ENCODE results near the gene CTSW.
A peak's percentile ranks its signal among the peaks of the same experiment; 100 is the strongest.

The CTSW gene

GRCh38 chr11:65898656-65899355 is 19.2 kb downstream of the CTSW start:
- no peak for DNase-seq (ENCODE audit: extremely low spot score, insufficient read length, low read depth)
- FAIRE-seq = no peak

DNA sequence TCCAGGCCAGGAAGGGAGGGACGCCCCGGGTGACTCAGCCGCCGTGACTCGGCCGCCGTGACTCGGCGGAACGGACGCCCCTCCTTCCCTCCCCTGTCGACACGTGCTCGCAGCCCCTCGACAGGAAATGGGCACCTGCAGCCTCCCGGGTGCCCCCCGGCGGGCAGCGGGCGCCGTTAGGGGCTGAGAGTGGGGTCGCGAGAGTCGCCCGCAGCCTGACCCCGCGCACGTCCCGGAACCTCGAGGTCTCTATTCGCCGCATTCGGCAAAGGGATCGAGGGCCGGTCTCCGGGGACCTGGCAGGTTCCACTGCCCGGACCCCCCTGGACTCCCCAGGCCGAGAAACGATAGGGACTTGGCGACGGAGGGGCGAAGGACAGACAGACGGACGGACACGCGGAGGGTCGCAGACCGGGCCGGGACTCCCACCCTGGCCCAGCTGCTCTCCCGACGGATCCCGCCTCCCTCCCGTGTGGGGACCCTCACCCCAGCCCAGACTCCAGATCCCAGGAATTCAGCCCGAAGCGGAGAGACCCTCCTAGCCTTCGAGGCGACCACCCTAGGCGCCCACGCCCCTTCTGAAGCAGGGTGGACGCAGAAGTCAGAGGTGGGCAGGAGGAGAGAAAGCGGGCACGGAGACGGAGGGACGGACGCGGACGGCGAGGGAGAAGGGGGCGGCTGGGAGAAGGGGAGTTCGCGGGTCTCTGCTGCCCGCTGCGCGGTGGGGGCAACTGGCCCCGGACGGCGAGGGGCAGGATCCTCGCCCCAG is 19.9 kb downstream of the CTSW start:
- DNase-seq (ENCODE audit: extremely low spot score, insufficient read length, low read depth) (no peak), FAIRE-seq (no peak)

GRCh38 chr11:65900125-65900898 is 20.7 kb downstream of the CTSW start, which contains the start of gene FOSL1:
TSS of gene FOSL1 (minus strand) at chr11:65900388. CDS start at chr11:65900339, 49 bp downstream.
- DNase-seq (ENCODE audit: extremely low spot score, insufficient read length, low read depth) = no peak
- peak; percentile 53 for FAIRE-seq

GRCh38 chr11:65900899-65901180 is 21.2 kb downstream of the CTSW start:
- FAIRE-seq (no peak), DNase-seq (ENCODE audit: extremely low spot score, insufficient read length, low read depth) (no peak)

DNA sequence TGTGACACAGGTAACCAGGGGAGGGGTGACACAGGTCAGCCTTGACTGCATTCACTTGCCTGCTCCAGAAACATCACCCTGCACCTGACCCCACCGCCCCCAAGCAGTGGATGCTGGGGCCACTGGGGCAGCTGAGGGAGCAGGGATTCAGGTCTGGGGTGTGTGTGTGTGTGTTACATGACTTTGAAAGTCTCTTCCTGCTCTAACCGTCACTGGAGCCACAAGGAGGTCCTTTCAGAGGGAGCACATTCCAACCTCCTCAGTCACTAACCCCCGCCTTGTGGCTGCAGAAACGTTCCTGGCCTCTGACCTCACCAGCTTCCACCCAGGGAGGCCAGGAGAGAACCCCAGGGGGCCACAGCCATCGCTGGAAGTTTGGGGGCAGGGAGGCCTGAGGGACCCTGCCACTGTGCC is 23.4 kb downstream of the CTSW start:
- FAIRE-seq = no peak
- DNase-seq (ENCODE audit: extremely low spot score, insufficient read length, low read depth) = no peak

- FAIRE-seq = no peak
These were observed 24.1 kb downstream of the CTSW start for GRCh38 chr11:65903715-65904114.

GRCh38 chr11:65906602-65907001 is 27.0 kb downstream of the CTSW start:
- DNase-seq (ENCODE audit: extremely low spot score, insufficient read length, low read depth) = no peak
- FAIRE-seq = no peak

More at GRCh38 chr11:65903715-65904114, 24.1 kb downstream of the CTSW start:
- no peak for DNase-seq (ENCODE audit: extremely low spot score, insufficient read length, low read depth)

- no peak for DNase-seq (ENCODE audit: extremely low spot score, insufficient read length, low read depth)
- FAIRE-seq = no peak
These were observed 28.2 kb downstream of the CTSW start for GRCh38 chr11:65907878-65908277.

DNA sequence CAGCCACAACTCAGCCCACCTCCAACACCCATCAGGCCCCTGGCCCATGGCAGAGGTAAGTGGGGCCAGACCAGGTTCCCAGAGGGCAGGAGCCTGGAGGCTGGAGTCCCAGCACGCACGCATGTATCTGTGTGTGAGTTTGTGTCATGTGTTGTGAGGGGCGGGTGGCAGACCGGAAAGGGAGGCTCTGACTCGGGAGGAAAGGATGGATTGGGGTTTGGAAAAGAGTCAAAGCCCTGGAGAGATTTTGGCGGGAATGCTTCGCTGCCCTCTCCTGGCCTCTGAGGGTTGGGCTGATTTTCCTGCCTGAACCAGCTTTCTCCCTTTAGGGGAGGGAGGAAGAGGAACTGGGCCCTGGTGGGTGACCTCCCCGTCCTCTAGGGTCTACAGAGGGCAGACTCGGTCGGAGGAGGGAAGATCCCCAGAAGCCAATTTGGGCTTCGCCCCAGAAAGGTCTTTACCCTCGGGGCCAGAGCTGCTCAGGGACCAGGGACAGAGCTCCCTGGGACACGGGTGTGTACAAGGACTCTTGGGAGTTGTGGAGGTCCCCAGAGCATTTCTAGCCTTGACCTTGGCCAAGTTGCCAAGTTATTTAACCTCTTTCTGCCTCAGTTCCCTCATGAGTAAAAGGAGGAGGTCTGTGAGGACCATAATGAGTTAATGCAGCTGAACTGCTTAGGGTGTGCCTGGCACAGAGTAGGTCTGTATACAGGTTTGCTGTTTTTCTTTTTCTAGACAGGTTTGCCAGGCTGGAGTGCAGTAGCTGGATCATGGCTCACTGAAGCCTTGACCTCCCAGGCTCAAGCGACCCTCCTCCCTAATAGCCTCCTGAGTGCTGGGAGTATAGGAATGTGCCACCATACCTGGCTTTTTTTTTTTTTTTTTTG is 32.3 kb downstream of the CTSW start:
- FAIRE-seq = no peak
- DNase-seq (ENCODE audit: extremely low spot score, insufficient read length, low read depth) = no peak

GRCh38 chr11:65912845-65913244 is 33.2 kb downstream of the CTSW start:
- DNase-seq (ENCODE audit: extremely low spot score, insufficient read length, low read depth) (no peak), FAIRE-seq (no peak)

- FAIRE-seq (no peak), DNase-seq (ENCODE audit: extremely low spot score, insufficient read length, low read depth) (no peak)
These were observed 35.6 kb downstream of the CTSW start for GRCh38 chr11:65915101-65915820.

DNA sequence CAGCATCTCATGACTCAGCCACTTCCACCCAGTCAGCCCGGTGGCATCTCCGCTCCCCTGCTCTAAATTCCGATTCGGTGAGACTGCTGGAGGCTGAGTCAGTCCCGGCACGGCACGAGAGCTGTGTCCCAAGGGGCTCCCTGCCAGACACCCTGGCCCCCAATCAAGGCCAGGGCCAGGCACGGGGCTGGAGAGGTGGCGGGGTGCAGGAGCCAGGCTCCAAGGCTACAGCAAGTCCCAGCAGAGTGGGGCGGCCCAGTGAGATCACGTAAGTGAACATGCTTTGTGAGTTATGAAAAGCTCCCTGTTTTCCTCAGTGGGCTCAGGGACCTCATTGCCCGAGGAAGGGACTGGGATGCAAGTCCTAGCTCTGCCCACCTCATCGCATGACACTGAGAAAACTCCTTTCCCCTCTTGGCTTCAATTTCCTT is 36.2 kb downstream of the CTSW start:
- DNase-seq (ENCODE audit: extremely low spot score, insufficient read length, low read depth) = no peak
- no peak for FAIRE-seq

DNA sequence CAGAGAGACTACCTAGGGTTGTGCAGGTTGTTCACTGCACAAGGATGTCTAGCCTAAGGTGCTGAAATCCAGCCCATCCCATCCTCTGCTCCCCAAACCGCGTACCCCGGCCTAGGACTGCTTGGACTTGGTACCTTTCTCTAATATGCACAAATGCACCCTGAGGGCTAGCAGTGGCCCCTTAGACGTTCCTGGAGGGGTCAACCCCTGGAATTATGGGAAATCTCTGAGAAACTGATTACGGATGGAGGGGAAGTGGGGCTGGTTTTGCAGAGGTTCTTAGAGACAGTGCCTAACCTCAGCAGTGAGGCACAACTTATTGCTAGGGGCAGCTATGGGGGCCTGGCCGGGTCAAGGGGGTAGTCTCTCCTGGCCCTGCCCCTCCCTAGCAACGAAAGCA is 36.8 kb downstream of the CTSW start:
- FAIRE-seq = no peak
- DNase-seq (ENCODE audit: extremely low spot score, insufficient read length, low read depth) = no peak

- DNase-seq (ENCODE audit: extremely low spot score, insufficient read length, low read depth) (no peak), FAIRE-seq (no peak)
These were observed 37.4 kb downstream of the CTSW start for GRCh38 chr11:65917077-65917433.

DNA sequence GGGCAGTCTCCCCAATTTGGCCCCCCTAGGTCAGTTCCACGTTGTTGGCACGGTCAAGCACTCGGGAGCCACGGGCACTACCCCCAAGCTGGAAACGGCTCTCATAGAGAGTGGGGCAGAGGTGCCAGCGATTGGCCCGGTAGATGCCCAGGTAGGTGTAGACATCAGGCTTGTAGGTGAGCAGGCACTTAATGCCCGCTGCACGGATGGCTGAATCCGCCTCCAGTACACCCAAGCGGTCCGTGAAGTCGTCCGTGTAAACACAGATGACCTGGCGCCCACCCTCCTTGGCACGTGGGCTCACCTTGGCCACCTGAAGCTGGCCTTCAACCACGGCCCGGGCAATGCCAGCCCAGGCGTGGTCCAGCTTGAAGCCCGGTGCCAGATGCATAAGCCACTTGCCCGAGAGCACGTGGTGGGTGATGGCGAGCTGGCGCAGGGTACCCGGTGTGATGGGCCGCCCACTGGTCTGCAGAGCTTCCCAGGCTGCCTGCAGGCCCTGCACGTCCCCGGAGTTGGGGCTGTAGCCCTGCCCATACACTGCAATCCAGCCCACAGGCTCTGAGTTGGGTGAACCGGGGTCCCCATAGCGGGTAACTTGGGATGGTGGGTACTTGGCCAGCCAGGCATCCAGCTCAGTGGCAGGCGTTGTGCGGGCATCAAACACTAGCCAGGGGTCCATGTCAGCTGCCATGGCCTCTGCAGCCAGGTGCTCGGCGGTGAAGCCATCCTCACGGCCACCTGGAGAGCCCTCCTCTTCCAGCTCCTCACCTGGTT is 38.0 kb downstream of the CTSW start:
- no peak for FAIRE-seq
- DNase-seq (ENCODE audit: extremely low spot score, insufficient read length, low read depth) = no peak

- FAIRE-seq (no peak), DNase-seq (ENCODE audit: extremely low spot score, insufficient read length, low read depth) (no peak)
These were observed 38.8 kb downstream of the CTSW start, which contains the start of gene C11orf68 for GRCh38 chr11:65918211-65919140. TSS of gene C11orf68 (minus strand) at chr11:65919062. CDS start at chr11:65919031, 31 bp downstream.

- DNase-seq (ENCODE audit: extremely low spot score, insufficient read length, low read depth) (peak; percentile 97), FAIRE-seq (peak; percentile 73)
These were observed 39.5 kb downstream of the CTSW start, which contains the start of gene DRAP1 for GRCh38 chr11:65919141-65919572. TSS of gene DRAP1 (plus strand) at chr11:65919426. CDS start at chr11:65919502, 76 bp downstream.

All from GM18507 (cell line).